Measurements from ENCODE around the gene ATMIN.

The ATMIN gene

DNA sequence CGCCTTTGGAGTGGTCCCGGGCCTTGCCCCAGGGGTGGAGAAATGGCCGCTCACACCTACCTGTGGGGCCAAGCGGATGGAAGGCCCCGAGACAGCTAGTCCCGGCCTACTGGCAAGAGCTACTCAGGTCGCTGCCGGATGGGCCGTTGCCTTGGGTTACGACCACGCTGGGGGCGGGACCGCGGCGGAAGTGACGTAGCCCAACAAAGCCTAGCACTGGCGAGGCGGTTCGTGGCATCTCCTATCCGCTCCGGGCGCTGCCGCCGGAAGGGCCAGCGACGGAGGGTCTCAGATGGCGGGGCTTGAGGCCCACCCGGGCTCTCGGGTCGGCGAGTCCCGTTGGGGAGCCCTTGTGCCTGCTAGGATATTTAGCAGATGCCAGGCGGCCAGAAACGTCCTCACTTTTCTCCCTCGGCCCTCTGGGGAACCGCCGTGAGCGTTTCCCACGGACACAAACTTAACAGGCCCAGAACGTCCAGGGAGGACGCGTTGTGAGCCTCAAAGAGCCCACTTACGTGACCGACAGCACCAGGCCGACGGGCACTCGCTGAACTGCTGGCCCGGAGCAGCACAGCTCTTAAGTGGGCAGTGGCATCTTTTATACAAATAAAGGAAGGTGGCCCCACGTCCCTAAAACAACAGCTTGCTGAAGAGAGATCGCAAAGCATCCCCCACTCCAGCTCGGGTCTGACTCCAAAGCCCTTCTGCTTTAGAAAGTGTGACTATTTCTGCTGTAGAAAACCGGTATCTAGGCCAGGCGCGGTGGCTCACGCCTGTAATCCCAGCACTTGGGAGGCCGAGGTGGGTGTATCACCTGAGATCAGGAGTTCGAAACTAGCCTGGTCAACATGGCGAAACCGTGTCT, 41.7 kb downstream of the ATMIN start, which contains the start of gene C16orf46:
Gene C16orf46, minus strand, starts transcription at position 163 of the 865 bp plus-strand sequence. CDS start 13,283 bp downstream, outside the sequence.
- peaks cover 1 to 12% (median 10%) of the 10 kb centered on the region in 5 donors for H3K4me1 ChIP-seq (ENCODE audit: control insufficient read depth in 5 of 5, insufficient read depth in 5 of 5, low read length in 5 of 5)

DNA sequence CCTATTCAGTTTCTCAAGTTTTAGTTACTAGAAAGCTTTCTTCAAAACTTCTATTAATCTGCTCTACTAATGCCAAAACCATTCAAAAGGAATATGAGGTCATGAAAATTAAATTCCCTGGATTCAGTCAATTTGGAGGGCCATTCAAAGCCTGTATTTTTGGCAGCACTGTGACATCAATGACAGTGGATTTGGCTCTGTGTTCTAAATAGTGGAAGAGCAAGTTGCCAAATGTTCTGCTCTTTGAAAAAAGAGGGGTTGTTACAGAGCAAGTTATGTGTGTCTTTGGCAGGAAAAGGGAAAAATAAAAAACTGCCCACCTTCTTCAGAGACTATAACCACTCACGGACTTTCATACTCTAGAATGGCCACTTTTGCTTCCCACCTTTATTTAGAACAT, 44.6 kb downstream of the ATMIN start:
- peaks cover 1 to 12% (median 10%) of the 10 kb centered on the region in 5 donors for H3K4me1 ChIP-seq (ENCODE audit: control insufficient read depth in 5 of 5, insufficient read depth in 5 of 5, low read length in 5 of 5)
- no peak overlapping the region for H3K9ac ChIP-seq (ENCODE audit: low read length in 5 of 5)
- H3K4me3 ChIP-seq (ENCODE audit: low read depth in 1 of 5, low read length in 5 of 5) = no peak overlapping the region
- H3K9me3 ChIP-seq (ENCODE audit: control insufficient read depth in 5 of 5, low read length in 5 of 5) = no peaks in the 10 kb centered on the region
- peaks cover 0 to 19% (median 8%) of the 10 kb centered on the region in 5 donors for H3K36me3 ChIP-seq (ENCODE audit: control insufficient read depth in 5 of 5, insufficient read depth in 5 of 5, low read length in 5 of 5)
- no peaks in the 10 kb centered on the region for H3K27me3 ChIP-seq (ENCODE audit: control insufficient read depth in 5 of 5, insufficient read depth in 4 of 5, low read length in 5 of 5)
- no peak overlapping the region for H3K27ac ChIP-seq (ENCODE audit: low read depth, low read length)

More for the DNA sequence above, 41.7 kb downstream of the ATMIN start, which contains the start of gene C16orf46:
- Histone ChIP-seq H3K4me3 (ENCODE audit: low read depth in 1 of 5, low read length in 5 of 5) (peak within 1 kb of the TSS; percentile 82 to 93 (median 91)), H3K9ac (ENCODE audit: low read length in 5 of 5) (peak within 1 kb of the TSS; percentile 63 to 97 (median 91)), H3K36me3 (ENCODE audit: control insufficient read depth in 5 of 5, insufficient read depth in 5 of 5, low read length in 5 of 5) (peaks cover 0 to 8% (median 0%) of the 10 kb centered on the region in 5 donors), H3K27me3 (ENCODE audit: control insufficient read depth in 5 of 5, insufficient read depth in 4 of 5, low read length in 5 of 5) (no peaks in the 10 kb centered on the region), H3K27ac (ENCODE audit: low read depth, low read length) (peak within 1 kb of the TSS; percentile 89), H3K9me3 (ENCODE audit: control insufficient read depth in 5 of 5, low read length in 5 of 5) (no peaks in the 10 kb centered on the region)

DNA sequence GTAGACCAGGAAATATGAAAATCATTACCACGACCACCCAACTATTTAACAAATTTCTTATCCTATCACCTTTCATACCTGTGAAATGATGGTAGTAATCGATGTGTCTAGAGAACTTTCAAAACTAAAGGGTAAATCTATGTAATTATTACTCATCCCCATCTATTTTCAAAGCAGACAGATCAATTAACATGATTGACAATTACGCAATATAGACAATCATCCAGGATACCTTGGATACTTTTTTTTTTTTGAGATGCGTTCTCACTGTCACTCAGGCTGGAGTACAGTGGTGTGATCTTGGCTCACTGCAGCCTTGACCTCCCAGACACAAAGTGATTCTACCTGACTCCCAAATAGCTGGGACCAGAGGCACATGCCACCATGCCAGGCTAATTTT, 45.4 kb downstream of the ATMIN start:
- Histone ChIP-seq H3K27ac (ENCODE audit: low read depth, low read length) (no peak overlapping the region), H3K9ac (ENCODE audit: low read length in 5 of 5) (no peak overlapping the region), H3K4me1 (ENCODE audit: control insufficient read depth in 5 of 5, insufficient read depth in 5 of 5, low read length in 5 of 5) (peaks cover 1 to 12% (median 10%) of the 10 kb centered on the region in 5 donors), H3K36me3 (ENCODE audit: control insufficient read depth in 5 of 5, insufficient read depth in 5 of 5, low read length in 5 of 5) (peaks cover 0 to 19% (median 8%) of the 10 kb centered on the region in 5 donors), H3K4me3 (ENCODE audit: low read depth in 1 of 5, low read length in 5 of 5) (no peak overlapping the region), H3K9me3 (ENCODE audit: control insufficient read depth in 5 of 5, low read length in 5 of 5) (no peaks in the 10 kb centered on the region), H3K27me3 (ENCODE audit: control insufficient read depth in 5 of 5, insufficient read depth in 4 of 5, low read length in 5 of 5) (no peaks in the 10 kb centered on the region)

DNA sequence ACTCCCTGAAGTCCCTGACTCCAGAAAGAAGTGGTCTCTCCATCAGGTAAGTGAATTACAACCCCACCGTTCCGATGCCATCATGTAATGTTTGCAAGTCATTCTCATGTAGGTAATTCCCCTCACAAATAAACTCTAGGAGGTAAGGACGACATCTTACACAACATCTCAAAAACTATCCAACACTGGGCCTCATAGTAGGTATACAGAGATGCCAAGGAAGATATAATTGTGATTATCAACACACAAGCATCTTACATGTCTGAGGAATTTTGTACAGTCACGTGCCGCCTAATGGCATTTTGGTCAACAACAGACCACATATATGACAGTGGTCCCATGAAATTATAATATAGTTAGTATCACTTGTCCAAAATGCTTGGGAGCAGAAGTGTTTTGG, 53.2 kb downstream of the ATMIN start:
- Histone ChIP-seq H3K9ac (ENCODE audit: low read length in 5 of 5) (no peak overlapping the region), H3K4me3 (ENCODE audit: low read depth in 1 of 5, low read length in 5 of 5) (no peak overlapping the region)

DNA sequence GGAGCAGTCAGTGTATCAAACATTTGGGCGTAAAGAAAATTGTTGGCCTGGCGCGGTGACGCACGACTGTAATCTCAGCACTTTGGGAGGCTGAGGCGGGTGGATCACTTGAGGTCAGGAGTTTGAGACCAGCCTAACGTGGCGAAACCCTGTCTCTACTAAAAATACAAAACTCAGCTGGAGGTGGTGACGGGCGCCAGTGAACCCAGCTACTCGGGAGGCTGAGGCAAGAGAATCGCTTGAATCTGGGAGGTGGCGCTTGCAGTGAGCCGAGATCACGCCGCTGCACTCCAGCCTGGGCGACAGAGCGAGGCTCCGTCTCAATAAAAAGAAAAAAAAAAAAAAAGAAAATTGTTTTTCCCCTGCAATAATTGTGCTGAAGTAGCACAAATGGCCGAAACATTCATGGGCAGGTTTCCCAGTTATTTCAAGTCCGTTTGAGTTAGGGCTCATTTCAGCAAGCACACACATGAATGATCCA, 59.2 kb downstream of the ATMIN start:
- Histone ChIP-seq H3K4me3 (ENCODE audit: low read depth in 1 of 5, low read length in 5 of 5) (peak overlapping the region in 4 of 5 donors; percentile 40 to 83 (median 58)), H3K9ac (ENCODE audit: low read length in 5 of 5) (peak overlapping the region in 1 of 5 donors; percentile 41), H3K9me3 (ENCODE audit: control insufficient read depth in 5 of 5, low read length in 5 of 5) (no peaks in the 10 kb centered on the region), H3K4me1 (ENCODE audit: control insufficient read depth in 5 of 5, insufficient read depth in 5 of 5, low read length in 5 of 5) (peaks cover 0 to 17% (median 9%) of the 10 kb centered on the region in 5 donors), H3K36me3 (ENCODE audit: control insufficient read depth in 5 of 5, insufficient read depth in 5 of 5, low read length in 5 of 5) (peaks cover 0 to 3% (median 0%) of the 10 kb centered on the region in 5 donors), H3K27ac (ENCODE audit: low read depth, low read length) (peak overlapping the region; percentile 81), H3K27me3 (ENCODE audit: control insufficient read depth in 5 of 5, insufficient read depth in 4 of 5, low read length in 5 of 5) (no peaks in the 10 kb centered on the region)

More for the DNA sequence above, 53.2 kb downstream of the ATMIN start:
- Histone ChIP-seq H3K9me3 (ENCODE audit: control insufficient read depth in 5 of 5, low read length in 5 of 5) (no peaks in the 10 kb centered on the region), H3K36me3 (ENCODE audit: control insufficient read depth in 5 of 5, insufficient read depth in 5 of 5, low read length in 5 of 5) (peaks cover 8 to 18% (median 13%) of the 10 kb centered on the region in 5 donors), H3K27ac (ENCODE audit: low read depth, low read length) (no peak overlapping the region), H3K27me3 (ENCODE audit: control insufficient read depth in 5 of 5, insufficient read depth in 4 of 5, low read length in 5 of 5) (no peaks in the 10 kb centered on the region), H3K4me1 (ENCODE audit: control insufficient read depth in 5 of 5, insufficient read depth in 5 of 5, low read length in 5 of 5) (no peaks in the 10 kb centered on the region)

DNA sequence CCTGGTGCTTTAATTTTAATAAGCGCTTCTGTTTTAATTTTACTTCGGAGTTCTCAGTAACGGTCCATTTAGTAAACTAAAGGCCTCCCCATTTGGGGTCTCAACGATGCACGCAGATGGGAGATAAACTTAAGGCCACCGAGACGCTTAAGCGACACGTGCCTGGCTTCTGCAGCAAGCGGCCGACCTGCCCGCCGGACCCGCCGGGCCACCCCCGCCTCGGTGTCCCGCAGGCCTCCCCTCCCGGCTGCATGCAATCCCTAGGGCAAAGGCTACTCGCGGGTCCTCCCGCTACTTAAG, 60.0 kb downstream of the ATMIN start:
- H3K36me3 ChIP-seq (ENCODE audit: control insufficient read depth in 5 of 5, insufficient read depth in 5 of 5, low read length in 5 of 5) = no peaks in the 10 kb centered on the region
- H3K27me3 ChIP-seq (ENCODE audit: control insufficient read depth in 5 of 5, insufficient read depth in 4 of 5, low read length in 5 of 5) = no peaks in the 10 kb centered on the region
- peak overlapping the region in 4 of 5 donors; percentile 68 to 84 (median 76) for H3K9ac ChIP-seq (ENCODE audit: low read length in 5 of 5)
- peak overlapping the region; percentile 62 to 83 (median 73) for H3K4me3 ChIP-seq (ENCODE audit: low read depth in 1 of 5, low read length in 5 of 5)
- H3K4me1 ChIP-seq (ENCODE audit: control insufficient read depth in 5 of 5, insufficient read depth in 5 of 5, low read length in 5 of 5) = peaks cover 0 to 17% (median 9%) of the 10 kb centered on the region in 5 donors
- peak overlapping the region; percentile 81 for H3K27ac ChIP-seq (ENCODE audit: low read depth, low read length)
- H3K9me3 ChIP-seq (ENCODE audit: control insufficient read depth in 5 of 5, low read length in 5 of 5) = no peaks in the 10 kb centered on the region

DNA sequence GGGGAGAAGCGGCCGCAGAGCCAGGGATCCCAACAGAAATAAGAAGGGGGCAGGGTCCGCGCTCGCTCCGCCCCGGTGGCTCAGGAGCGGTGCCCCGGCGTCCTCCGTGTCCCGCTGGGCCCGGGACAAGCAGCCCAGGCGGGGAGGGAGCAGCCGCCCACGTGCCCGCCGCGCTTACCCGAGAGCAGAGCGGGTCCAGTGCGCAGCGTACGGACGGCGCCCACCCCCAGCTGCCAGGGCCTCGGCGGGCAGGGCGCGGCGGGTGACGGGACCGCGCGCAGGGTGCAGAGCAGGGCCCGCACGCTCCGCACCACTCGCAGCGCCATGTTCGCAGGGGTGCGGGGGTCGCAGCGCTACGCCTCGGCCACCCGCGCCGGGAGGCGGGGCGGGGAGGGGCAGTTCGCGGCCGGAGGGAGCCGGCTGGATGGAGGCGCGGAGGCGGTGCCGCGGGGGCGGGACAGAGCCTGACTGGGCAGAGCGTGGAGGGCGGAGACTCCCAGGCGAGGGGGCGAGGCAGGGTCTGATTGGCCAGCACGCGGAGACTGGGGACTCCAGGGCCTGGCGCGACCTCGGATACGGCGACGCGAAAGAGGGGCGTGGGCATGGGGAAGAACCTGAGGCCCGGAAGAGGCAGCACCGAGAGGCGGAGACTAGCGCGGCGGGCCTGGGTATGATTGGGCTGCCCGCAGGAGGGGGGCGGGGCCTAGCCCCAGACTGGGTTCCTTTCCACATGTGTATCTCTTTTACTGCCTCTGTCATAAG, 60.5 kb downstream of the ATMIN start, which contains the start of gene GCSH:
Gene GCSH, minus strand, starts transcription at position 443 of the 762 bp plus-strand sequence. Its CDS starts 117 bp downstream, at position 326.
- H3K27me3 ChIP-seq (ENCODE audit: control insufficient read depth in 5 of 5, insufficient read depth in 4 of 5, low read length in 5 of 5) = no peaks in the 10 kb centered on the region

DNA sequence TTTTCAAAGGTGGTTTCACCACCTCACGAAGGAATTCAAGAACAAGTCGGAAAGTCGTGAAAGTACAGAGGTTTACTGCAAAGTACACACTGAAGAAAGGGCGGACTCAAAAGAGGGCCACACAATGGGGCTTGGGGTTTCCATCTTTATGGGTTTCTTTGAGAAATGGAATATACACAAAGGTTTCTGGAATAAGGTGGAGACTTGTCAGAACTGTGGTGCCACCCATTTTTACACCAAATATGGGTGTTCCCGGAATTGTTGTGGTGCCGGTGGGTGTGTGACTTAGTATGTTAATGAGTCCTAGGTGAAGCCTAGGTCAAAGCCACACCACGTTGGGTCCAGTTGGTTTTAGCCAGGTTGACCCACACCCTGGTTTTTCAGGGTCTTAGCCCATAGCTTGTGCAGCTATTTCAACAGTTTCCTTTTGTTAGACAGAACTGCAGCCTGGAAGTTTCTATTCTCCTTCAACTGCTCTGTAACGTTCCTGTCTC, 61.1 kb downstream of the ATMIN start:
- H3K4me1 ChIP-seq (ENCODE audit: control insufficient read depth in 5 of 5, insufficient read depth in 5 of 5, low read length in 5 of 5) = peaks cover 0 to 17% (median 9%) of the 10 kb centered on the region in 5 donors
- H3K9ac ChIP-seq (ENCODE audit: low read length in 5 of 5) = peak overlapping the region in 1 of 5 donors; percentile 30
- H3K4me3 ChIP-seq (ENCODE audit: low read depth in 1 of 5, low read length in 5 of 5) = peak overlapping the region; percentile 41 to 83 (median 55)
- peak overlapping the region; percentile 80 for H3K27ac ChIP-seq (ENCODE audit: low read depth, low read length)
- no peaks in the 10 kb centered on the region for H3K36me3 ChIP-seq (ENCODE audit: control insufficient read depth in 5 of 5, insufficient read depth in 5 of 5, low read length in 5 of 5)
- H3K9me3 ChIP-seq (ENCODE audit: control insufficient read depth in 5 of 5, low read length in 5 of 5) = no peaks in the 10 kb centered on the region
- no peaks in the 10 kb centered on the region for H3K27me3 ChIP-seq (ENCODE audit: control insufficient read depth in 5 of 5, insufficient read depth in 4 of 5, low read length in 5 of 5)

More for the DNA sequence above, 60.5 kb downstream of the ATMIN start, which contains the start of gene GCSH:
- peak within 1 kb of the TSS; percentile 81 for H3K27ac ChIP-seq (ENCODE audit: low read depth, low read length)
- H3K4me1 ChIP-seq (ENCODE audit: control insufficient read depth in 5 of 5, insufficient read depth in 5 of 5, low read length in 5 of 5) = peaks cover 0 to 17% (median 9%) of the 10 kb centered on the region in 5 donors
- H3K9me3 ChIP-seq (ENCODE audit: control insufficient read depth in 5 of 5, low read length in 5 of 5) = no peaks in the 10 kb centered on the region
- no peaks in the 10 kb centered on the region for H3K36me3 ChIP-seq (ENCODE audit: control insufficient read depth in 5 of 5, insufficient read depth in 5 of 5, low read length in 5 of 5)
- peak within 1 kb of the TSS; percentile 62 to 83 (median 73) for H3K4me3 ChIP-seq (ENCODE audit: low read depth in 1 of 5, low read length in 5 of 5)
- peak within 1 kb of the TSS in 4 of 5 donors; percentile 68 to 84 (median 76) for H3K9ac ChIP-seq (ENCODE audit: low read length in 5 of 5)
